Measurements from ENCODE around the gene HNRNPDL.
"Not testable (repeated sequence)": the region's sequence is repeated elsewhere in the genome, so short reads cannot be mapped to it uniquely, and the experiment has no call there.

Gene HNRNPDL

GRCh38 chr4:82423245-82424054 is 6.8 kb downstream of the HNRNPDL start:
- Mint-ChIP-seq H3K27me3 (no peaks in the 10 kb centered on the region), H3K4me3 (peak overlapping the region; percentile 100), H3K4me1 (ENCODE audit: low read depth) (peaks cover 55% of the 10 kb centered on the region), H3K36me3 (ENCODE audit: low read depth) (peaks cover 64% of the 10 kb centered on the region), H3K27ac (peak overlapping the region; percentile 61), H3K9me3 (no peaks in the 10 kb centered on the region)

DNA sequence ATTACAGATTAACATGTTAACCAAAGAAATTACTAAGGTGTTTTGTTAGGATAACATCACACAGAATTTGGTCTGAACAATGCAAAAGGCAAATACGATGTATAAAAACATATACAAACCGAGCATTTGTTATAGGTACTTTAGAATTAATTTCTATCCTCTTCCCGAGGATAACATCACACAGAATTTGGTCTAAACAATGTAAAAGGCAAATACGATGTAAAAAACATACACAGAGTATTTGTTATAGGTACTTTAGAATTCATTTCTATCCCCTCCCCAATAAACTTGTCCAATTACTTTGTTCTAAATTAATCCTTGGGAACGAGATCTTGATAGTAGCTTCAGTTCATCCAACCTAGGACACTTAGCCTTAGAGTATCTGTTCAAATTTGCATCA is 7.6 kb downstream of the HNRNPDL start:
- Mint-ChIP-seq H3K4me1 (ENCODE audit: low read depth) (peaks cover 46% of the 10 kb centered on the region), H3K27ac (no peak overlapping the region), H3K27me3 (peaks cover 8% of the 10 kb centered on the region), H3K4me3 (no peak overlapping the region), H3K36me3 (ENCODE audit: low read depth) (peaks cover 56% of the 10 kb centered on the region), H3K9me3 (no peaks in the 10 kb centered on the region)

DNA sequence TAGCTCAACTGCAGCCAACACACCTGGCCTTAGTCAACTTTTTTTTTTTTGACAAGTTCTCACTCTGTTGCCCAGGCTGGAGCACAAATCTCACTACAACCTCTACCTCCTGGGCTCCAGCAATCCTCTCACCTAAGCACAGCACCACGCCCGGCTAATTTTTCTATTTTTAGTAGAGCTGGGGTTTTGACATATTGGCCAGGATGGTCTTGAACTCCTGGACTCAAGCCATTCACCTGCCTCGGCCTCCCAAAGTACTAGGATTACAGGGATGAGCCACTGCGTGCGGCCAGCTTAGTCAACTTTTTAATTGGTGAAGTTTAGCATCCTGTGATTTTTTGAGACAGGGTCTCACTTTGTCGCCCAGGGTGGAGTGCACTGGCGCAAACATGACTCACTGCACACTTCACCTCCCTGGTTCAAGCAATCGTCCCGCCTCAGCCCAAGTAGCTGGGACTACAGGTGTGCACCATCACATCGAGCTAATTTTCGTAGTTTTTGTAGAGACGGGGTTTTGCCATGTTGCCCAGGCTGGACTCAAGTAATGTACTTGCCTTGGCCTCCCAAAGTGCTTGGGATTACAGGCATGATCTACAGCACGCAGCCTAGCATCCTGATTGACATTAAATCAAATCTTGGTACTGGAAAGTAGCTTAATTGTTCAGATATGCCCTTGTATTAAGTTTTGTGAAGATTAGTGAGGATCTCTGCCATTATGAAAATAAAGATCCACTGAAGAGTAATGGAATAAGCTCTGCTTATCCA is 8.3 kb downstream of the HNRNPDL start:
- H3K4me1 Mint-ChIP-seq (ENCODE audit: low read depth): peaks cover 40% of the 10 kb centered on the region
- H3K27me3 Mint-ChIP-seq: peaks cover 9% of the 10 kb centered on the region
- no peaks in the 10 kb centered on the region for H3K9me3 Mint-ChIP-seq
- peak overlapping the region; percentile 1 for H3K27ac Mint-ChIP-seq
- peaks cover 50% of the 10 kb centered on the region for H3K36me3 Mint-ChIP-seq (ENCODE audit: low read depth)
- H3K4me3 Mint-ChIP-seq: no peak overlapping the region

DNA sequence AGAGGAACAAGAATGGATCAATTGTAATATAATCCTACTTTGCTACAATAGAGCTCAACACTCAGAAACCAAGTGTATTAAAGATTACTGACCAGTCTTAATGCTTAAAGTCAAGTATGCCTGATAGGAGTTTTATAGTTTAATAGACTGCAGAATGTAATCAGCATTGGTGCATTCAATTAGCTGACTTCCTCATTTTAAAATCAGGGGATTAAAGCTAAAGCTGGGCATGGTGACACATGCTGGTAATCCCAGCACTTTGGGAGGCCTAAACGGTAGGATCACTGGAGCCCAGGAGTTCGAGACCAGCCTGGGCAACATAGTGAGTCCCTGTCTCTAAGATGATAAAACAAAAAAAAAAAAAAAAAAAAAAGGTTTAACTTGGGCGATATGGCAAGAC is 10.8 kb downstream of the HNRNPDL start:
- no peak overlapping the region for H3K27ac Mint-ChIP-seq
- H3K4me1 Mint-ChIP-seq (ENCODE audit: low read depth): peaks cover 21% of the 10 kb centered on the region
- H3K27me3 Mint-ChIP-seq: peaks cover 25% of the 10 kb centered on the region
- no peaks in the 10 kb centered on the region for H3K9me3 Mint-ChIP-seq
- H3K36me3 Mint-ChIP-seq (ENCODE audit: low read depth): peaks cover 24% of the 10 kb centered on the region
- no peak overlapping the region for H3K4me3 Mint-ChIP-seq

DNA sequence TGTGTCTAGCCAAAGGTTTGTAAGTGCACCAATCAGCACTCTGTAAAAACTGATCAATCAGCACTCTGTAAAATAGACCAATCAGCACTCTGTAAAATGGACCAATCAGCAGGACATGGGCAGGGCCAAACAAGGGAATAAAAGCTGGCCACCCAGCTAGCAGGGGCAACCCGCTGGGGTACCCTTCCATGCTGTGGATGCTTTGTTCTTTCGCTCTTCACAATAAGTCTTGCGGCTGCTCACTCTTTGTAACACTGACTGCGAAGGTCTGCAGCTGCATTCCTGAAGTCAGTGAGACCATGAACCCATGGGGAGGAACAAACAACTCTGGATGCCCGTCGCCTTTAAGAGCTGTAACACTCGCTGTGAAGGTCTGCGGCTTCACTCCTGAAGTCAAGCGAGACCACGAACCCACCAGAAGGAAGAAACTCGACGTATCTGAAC is 14.3 kb downstream of the HNRNPDL start:
- H3K4me1 Mint-ChIP-seq (ENCODE audit: low read depth): peaks cover 6% of the 10 kb centered on the region
- H3K36me3 Mint-ChIP-seq (ENCODE audit: low read depth): no peaks in the 10 kb centered on the region
- H3K27me3 Mint-ChIP-seq: peaks cover 25% of the 10 kb centered on the region
- no peak overlapping the region for H3K27ac Mint-ChIP-seq
- H3K4me3 Mint-ChIP-seq: peak overlapping the region; percentile 17
- no peaks in the 10 kb centered on the region for H3K9me3 Mint-ChIP-seq

DNA sequence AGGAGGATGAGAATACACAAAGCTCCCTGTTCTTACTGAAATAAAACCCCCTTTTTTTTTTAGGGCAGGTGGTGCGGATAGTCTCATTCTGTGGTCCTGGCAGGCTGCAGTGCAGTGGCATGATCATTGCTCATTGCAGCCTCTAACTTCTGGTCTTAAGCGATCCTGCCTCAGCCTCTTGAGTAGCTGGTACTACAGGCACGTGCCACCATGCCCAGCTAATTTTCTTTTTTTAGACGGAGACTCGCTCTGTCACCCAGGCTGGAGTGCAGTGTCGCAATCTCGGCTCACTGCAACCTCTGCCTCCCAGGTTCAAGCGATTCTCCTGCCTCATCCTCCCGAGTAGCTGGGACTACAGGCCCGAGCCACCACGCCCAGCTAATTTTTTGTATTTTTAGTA is 15.2 kb downstream of the HNRNPDL start:
- H3K27me3 Mint-ChIP-seq: peaks cover 25% of the 10 kb centered on the region
- not testable (repeated sequence) for H3K4me3 Mint-ChIP-seq; H3K36me3 Mint-ChIP-seq (ENCODE audit: low read depth); H3K4me1 Mint-ChIP-seq (ENCODE audit: low read depth); H3K27ac Mint-ChIP-seq; H3K9me3 Mint-ChIP-seq

DNA sequence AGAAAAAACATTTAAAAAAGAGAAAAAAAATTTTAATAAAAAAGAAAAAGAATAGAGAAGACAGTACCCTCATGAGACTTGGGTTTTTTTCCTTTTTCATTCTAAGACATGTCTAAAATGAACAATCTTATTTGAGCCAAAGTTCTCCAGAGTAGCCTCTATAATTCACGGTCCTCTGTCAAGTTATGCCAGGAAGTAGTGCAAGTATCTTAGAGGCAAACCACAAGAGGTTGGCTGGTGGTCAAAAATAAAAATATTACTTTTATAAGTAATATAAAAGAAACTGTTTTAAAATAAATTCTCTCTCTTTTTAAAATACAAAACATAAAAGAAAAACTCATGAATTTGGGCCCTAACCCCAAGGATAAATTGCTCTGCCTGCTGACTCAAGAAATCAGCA is 26.5 kb downstream of the HNRNPDL start:
- H3K4me3 Mint-ChIP-seq: no peak overlapping the region
- no peaks in the 10 kb centered on the region for H3K36me3 Mint-ChIP-seq (ENCODE audit: low read depth)
- no peak overlapping the region for H3K27ac Mint-ChIP-seq
- no peaks in the 10 kb centered on the region for H3K4me1 Mint-ChIP-seq (ENCODE audit: low read depth)
- H3K9me3 Mint-ChIP-seq: no peaks in the 10 kb centered on the region
- H3K27me3 Mint-ChIP-seq: peaks cover 6% of the 10 kb centered on the region

DNA sequence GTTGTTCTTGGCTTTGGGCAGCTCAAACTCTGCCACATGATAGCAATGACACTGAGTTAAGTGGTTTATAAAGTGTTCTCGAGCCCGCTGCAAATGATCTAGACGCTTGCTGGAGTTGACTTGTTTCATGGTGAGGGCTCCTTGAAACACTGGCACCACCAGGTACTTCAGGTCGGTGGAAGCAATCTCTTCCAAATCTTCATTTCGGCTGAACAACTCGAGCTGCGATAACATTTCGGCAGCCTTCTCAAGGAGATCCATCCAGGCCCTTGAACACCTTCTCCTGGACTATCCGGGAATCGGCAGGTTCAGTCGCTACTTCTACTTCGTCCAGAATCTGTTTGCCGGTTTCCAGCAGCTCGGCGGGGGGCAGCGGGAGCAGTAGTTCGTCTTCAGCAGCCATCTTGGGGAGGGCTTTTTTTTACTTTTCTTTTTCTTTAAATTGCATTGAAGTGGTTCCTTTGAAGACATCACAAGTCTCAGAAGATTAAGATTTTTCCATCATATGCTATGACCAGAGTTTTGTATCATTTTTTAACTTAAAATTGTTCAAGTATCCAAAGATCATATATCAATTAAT is 28.0 kb downstream of the HNRNPDL start:
- no peaks in the 10 kb centered on the region for H3K36me3 Mint-ChIP-seq (ENCODE audit: low read depth)
- no peaks in the 10 kb centered on the region for H3K4me1 Mint-ChIP-seq (ENCODE audit: low read depth)
- peaks cover 6% of the 10 kb centered on the region for H3K27me3 Mint-ChIP-seq
- no peaks in the 10 kb centered on the region for H3K9me3 Mint-ChIP-seq
- no peak overlapping the region for H3K27ac Mint-ChIP-seq
- no peak overlapping the region for H3K4me3 Mint-ChIP-seq

DNA sequence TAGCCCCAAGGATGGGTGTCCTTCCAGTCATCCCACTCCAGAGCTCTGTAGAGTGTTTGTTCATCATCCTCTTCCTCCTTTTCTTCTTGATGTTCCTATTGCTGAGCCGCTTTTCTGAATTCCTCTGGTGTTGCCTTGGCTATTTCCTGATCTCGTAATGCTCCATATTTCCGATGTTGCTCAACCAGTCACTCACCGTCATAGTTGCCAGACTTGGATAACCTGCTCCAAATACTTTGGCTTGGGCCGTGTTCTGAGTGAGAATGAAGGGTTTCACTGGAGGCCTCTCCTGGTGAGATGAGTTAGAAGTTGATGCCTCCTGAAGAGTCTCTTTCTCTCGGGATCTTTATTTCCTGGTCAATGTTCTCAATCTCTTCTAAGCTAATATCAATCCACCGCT is 28.7 kb downstream of the HNRNPDL start:
- Mint-ChIP-seq H3K4me3 (no peak overlapping the region), H3K9me3 (no peaks in the 10 kb centered on the region), H3K27ac (no peak overlapping the region), H3K27me3 (peaks cover 6% of the 10 kb centered on the region), H3K36me3 (ENCODE audit: low read depth) (no peaks in the 10 kb centered on the region), H3K4me1 (ENCODE audit: low read depth) (no peaks in the 10 kb centered on the region)

GRCh38 chr4:82398263-82398662 is 32.0 kb downstream of the HNRNPDL start:
- H3K4me1 Mint-ChIP-seq (ENCODE audit: low read depth): no peaks in the 10 kb centered on the region
- H3K27me3 Mint-ChIP-seq: peaks cover 6% of the 10 kb centered on the region
- no peak overlapping the region for H3K4me3 Mint-ChIP-seq
- H3K9me3 Mint-ChIP-seq: no peaks in the 10 kb centered on the region
- H3K27ac Mint-ChIP-seq: no peak overlapping the region
- H3K36me3 Mint-ChIP-seq (ENCODE audit: low read depth): no peaks in the 10 kb centered on the region

DNA sequence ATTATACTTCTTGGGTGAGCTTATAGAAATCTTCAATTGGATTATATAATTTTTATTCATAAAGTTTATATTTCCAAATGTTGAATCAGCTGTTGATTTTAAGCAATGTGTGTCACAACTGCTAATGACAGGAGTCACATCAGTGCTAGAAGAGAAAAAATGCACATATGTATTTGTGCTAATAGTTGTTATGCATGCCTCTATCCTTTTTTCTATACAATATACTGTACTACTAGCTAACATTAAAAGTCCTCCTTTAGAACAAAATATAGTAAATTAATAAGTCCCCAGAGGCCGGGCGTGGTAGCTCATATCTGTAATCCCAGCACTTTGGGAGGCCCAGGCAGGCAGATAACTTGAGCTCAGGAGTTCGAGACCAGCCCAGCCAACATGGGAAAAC is 32.7 kb downstream of the HNRNPDL start:
- Mint-ChIP-seq H3K27me3 (peaks cover 6% of the 10 kb centered on the region), H3K9me3 (no peaks in the 10 kb centered on the region), H3K36me3 (ENCODE audit: low read depth) (no peaks in the 10 kb centered on the region), H3K4me3 (no peak overlapping the region), H3K27ac (no peak overlapping the region), H3K4me1 (ENCODE audit: low read depth) (no peaks in the 10 kb centered on the region)

DNA sequence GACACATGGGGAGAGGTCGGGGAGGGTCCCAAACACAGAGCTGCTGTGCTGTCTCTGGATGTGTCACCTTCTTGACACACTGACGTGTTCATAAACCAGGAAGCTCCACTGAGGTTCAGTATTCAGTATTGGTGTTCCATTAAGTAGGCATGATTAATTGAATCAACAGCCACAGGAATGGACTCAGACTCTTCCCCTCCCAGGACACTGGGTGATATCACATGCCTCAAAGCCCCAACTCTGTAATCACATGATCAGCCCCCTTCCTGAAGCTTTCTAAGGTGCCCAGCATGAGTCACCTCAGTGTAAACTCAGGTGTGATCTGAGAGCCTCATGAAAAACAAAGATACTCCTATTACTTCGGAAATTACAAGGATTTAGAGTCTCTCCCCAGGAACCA is 35.4 kb downstream of the HNRNPDL start:
- peaks cover 3% of the 10 kb centered on the region for H3K27me3 Mint-ChIP-seq
- H3K4me1 Mint-ChIP-seq (ENCODE audit: low read depth): no peaks in the 10 kb centered on the region
- H3K27ac Mint-ChIP-seq: no peak overlapping the region
- no peaks in the 10 kb centered on the region for H3K9me3 Mint-ChIP-seq
- H3K36me3 Mint-ChIP-seq (ENCODE audit: low read depth): no peaks in the 10 kb centered on the region
- no peak overlapping the region for H3K4me3 Mint-ChIP-seq

DNA sequence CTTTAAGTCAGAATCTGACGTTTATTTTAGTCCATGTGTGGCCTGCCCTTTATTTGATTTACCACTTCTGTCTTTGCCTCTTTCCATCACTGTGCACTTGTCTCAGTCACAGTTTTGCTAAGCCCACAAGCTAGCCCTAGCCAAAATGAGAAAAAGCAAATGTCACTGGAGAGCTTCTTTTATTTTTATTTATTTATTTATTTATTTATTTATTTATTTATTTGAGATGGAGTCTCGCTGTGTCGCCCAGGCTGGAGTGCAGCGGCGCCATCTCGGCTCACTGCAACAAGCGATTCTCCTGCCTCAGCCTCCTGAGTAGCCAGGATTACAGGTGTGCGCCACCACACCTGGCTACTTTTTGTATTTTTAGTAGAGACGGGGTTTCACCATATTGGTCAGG is 40.2 kb downstream of the HNRNPDL start:
- H3K27ac Mint-ChIP-seq; H3K27me3 Mint-ChIP-seq; H3K4me1 Mint-ChIP-seq (ENCODE audit: low read depth); H3K9me3 Mint-ChIP-seq; H3K4me3 Mint-ChIP-seq; H3K36me3 Mint-ChIP-seq (ENCODE audit: low read depth): not testable (repeated sequence)

- Mint-ChIP-seq H3K27ac (no peak overlapping the region), H3K4me3 (no peak overlapping the region), H3K27me3 (no peaks in the 10 kb centered on the region), H3K36me3 (ENCODE audit: low read depth) (no peaks in the 10 kb centered on the region), H3K4me1 (ENCODE audit: low read depth) (no peaks in the 10 kb centered on the region), H3K9me3 (no peaks in the 10 kb centered on the region)
These were observed 41.9 kb downstream of the HNRNPDL start for GRCh38 chr4:82388405-82388804.

DNA sequence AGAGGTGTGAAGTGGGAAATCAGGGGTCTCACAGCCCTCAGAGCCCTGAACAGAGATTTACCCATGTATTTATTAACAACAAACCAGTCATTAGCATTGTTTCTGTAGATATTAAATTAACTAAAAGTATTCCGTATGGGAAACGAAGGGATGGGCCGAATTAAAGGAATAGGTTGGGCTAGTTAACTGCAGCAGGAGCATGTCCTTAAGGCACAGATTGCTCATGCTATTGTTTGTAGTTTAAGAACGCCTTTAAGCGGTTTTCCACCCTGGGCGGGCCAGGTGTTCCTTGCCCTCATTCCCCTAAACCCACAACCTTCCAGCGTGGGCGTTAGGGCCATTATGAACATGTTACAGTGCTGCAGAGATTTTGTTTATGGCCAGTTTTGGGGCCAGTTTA is 44.0 kb downstream of the HNRNPDL start:
- not testable (repeated sequence) for H3K27ac Mint-ChIP-seq; H3K4me1 Mint-ChIP-seq (ENCODE audit: low read depth); H3K36me3 Mint-ChIP-seq (ENCODE audit: low read depth); H3K4me3 Mint-ChIP-seq; H3K9me3 Mint-ChIP-seq; H3K27me3 Mint-ChIP-seq

Data from stimulated activated naive CD8-positive, alpha-beta T cell treated with anti-CD3 and anti-CD28 coated beads, Interleukin-15, Interleukin-2, amounts not matched to agents 100 ng/mL and 50 ng/mL, for 24 hours (primary cell).